ENCODE data around the gene BMP7. TPM values are rescaled to one million over a fixed set of nuclear protein-coding genes. Genes with fewer than 3 reads are reported as not detected.

Gene BMP7
- total and polyA plus RNA-seq, 2 of the 8 experiments (the other 6 are each of a cell fraction or from before 2014, with no cell fraction given): 9.2 to 14.7 TPM

- no peaks in the 10 kb centered on the region for H3K27me3 ChIP-seq (replicated peaks in 1 of 4; ENCODE audit: control insufficient read depth in 3 of 4, extremely low read depth in 1 of 4, insufficient read depth in 3 of 4, low read length in 3 of 4)
- peaks cover 4% of the 10 kb centered on the region; the same call in 1 of the 2 replicates for H3K23me2 ChIP-seq (ENCODE audit: low read depth, low read length)
- no peak overlapping the region for H2BK12ac ChIP-seq (ENCODE audit: low read depth, low read length)
- H3K56ac ChIP-seq (replicated peaks; ENCODE audit: insufficient read length, low read depth, low read length): no peak overlapping the region
- no peak overlapping the region for H4K8ac ChIP-seq (ENCODE audit: extremely low read depth, insufficient read depth, low read length)
- no peak overlapping the region for H4K91ac ChIP-seq (replicated peaks; ENCODE audit: insufficient read length, low read length)
- no peak overlapping the region for H4K5ac ChIP-seq (ENCODE audit: insufficient read length, low read depth, low read length)
- no peak overlapping the region for H3K4me2 ChIP-seq (ENCODE audit: insufficient read depth in 1 of 2, low read depth in 2 of 2, low read length in 2 of 2)
- H2AK5ac ChIP-seq (ENCODE audit: low read depth, low read length): no peak overlapping the region
- H3K9me3 ChIP-seq (ENCODE audit: insufficient read depth in 2 of 2, low read depth in 1 of 2, low read length in 1 of 2): no peaks in the 10 kb centered on the region
- no peaks in the 10 kb centered on the region; a peak in 1 of 8 replicates for H3K36me3 ChIP-seq (ENCODE audit: control insufficient read depth in 2 of 4, insufficient read depth in 4 of 4, low read length in 3 of 4)
- no peak overlapping the region for H3K27ac ChIP-seq (ENCODE audit: low read depth, low read length)
- ChIA-PET POLR2A (ENCODE audit: partially characterized antibody) (no interaction called here), CTCF (ENCODE audit: partially characterized antibody) (no interaction called here)
- no peaks in the 10 kb centered on the region for H4K20me1 ChIP-seq (replicated peaks in 1 of 2; ENCODE audit: control insufficient read depth in 1 of 2, insufficient read depth in 2 of 2, low read length in 2 of 2)
- H2BK20ac ChIP-seq (ENCODE audit: low read length): no peak overlapping the region
- 96% methylated on average over 7 of the region's 7 CpGs; no CpG with 5 or more reads in 1 of the 2 experiments for WGBS, 2 experiments (ENCODE audit: extremely low coverage in 1 of 2, insufficient coverage in 1 of 2, insufficient read length in 1 of 2, insufficient replicate concordance in 2 of 2, low coverage in 1 of 2, low lambda C conversion rate in 2 of 2, missing lambda C conversion rate in 1 of 2)
- H3K79me1 ChIP-seq (ENCODE audit: low read depth, low read length): no peaks in the 10 kb centered on the region
- H2BK120ac ChIP-seq (replicated peaks; ENCODE audit: low read depth, low read length): no peak overlapping the region
- H3K9ac ChIP-seq (replicated peaks in 1 of 4; ENCODE audit: extremely low read depth in 1 of 4, low read depth in 3 of 4, low read length in 3 of 4): no peak overlapping the region
- no peak overlapping the region; the same call in 1 of the 2 replicates for H2BK15ac ChIP-seq (ENCODE audit: low read length)
- H3K18ac ChIP-seq (ENCODE audit: extremely low read depth, low read length): no peak overlapping the region
- no peak overlapping the region for H3K4me3 ChIP-seq (ENCODE audit: extremely low read depth in 1 of 4, insufficient read depth in 2 of 4, low read depth in 3 of 4, low read length in 4 of 4)
- H3K14ac ChIP-seq (ENCODE audit: insufficient read length): no peak overlapping the region
- H2AFZ ChIP-seq (ENCODE audit: low read length): no peak overlapping the region
- no peak overlapping the region for H3K23ac ChIP-seq (ENCODE audit: insufficient read length)
- no peak for TF ChIP-seq CTCF (IDR thresholded peaks at IDR 0.05; ENCODE audit: control extremely low read depth in 1 of 3, insufficient read depth in 1 of 3, low read depth in 1 of 3, low read length in 3 of 3)
- FAIRE-seq (no peak), DNase-seq (ENCODE audit: low read depth in 1 of 2, low spot score in 2 of 2) (no peak)
- no peaks in the 10 kb centered on the region for H3K79me2 ChIP-seq (ENCODE audit: control insufficient read depth in 1 of 2, insufficient read depth in 2 of 2, low read length in 2 of 2)
- no peak overlapping the region for H3K4ac ChIP-seq (replicated peaks; ENCODE audit: insufficient read length, low read depth, low read length)
- H2BK5ac ChIP-seq (ENCODE audit: low read depth, low read length): no peak overlapping the region
- peaks cover 0 to 8% (median 2%) of the 10 kb centered on the region in 4 experiments; a peak in 5 of 7 replicates for H3K4me1 ChIP-seq (replicated peaks in 1 of 4; ENCODE audit: control insufficient read depth in 3 of 4, insufficient read depth in 4 of 4, low read length in 3 of 4)
Measured at GRCh38 chr20:57203986-57204385, 62.5 kb downstream of the BMP7 start.

Data from H1 (cell line).